BLaER1 (cell line): Measurements from ENCODE around the gene TWF1.
"Not testable (repeated sequence)": the region's sequence is repeated elsewhere in the genome, so short reads cannot be mapped to it uniquely, and the experiment has no call there.

Experiments used
- H3K27ac ChIP-seq: shearing (Covaris generic); formaldehyde crosslinking; 2 replicates; pipeline ENCODE4 v1.8.1; 2022
- H3K27me3 ChIP-seq: shearing (Covaris generic); formaldehyde crosslinking; 2 replicates; pipeline ENCODE4 v1.8.1; 2022
- H3K36me3 ChIP-seq: shearing (Covaris generic); formaldehyde crosslinking; 2 replicates; pipeline ENCODE4 v1.8.1; 2022
- H3K4me1 ChIP-seq: shearing (Covaris generic); formaldehyde crosslinking; 2 replicates; pipeline ENCODE4 v1.8.1; 2022
- H3K4me2 ChIP-seq: shearing (Covaris generic); formaldehyde crosslinking; 2 replicates; pipeline ENCODE4 v1.8.1; 2022
- H3K4me3 ChIP-seq: shearing (Covaris generic); formaldehyde crosslinking; 2 replicates; pipeline ENCODE4 v1.8.1; 2022
- H3K9ac ChIP-seq: shearing (Covaris generic); formaldehyde crosslinking; 2 replicates; pipeline ENCODE4 v1.8.1; 2022
- H3K9me3 ChIP-seq: shearing (Covaris generic); formaldehyde crosslinking; 2 replicates; pipeline ENCODE4 v1.8.1; 2022
- H4K20me1 ChIP-seq: shearing (Covaris generic); formaldehyde crosslinking; 2 replicates; pipeline ENCODE4 v1.8.1; 2022
- Cebpa-rat ChIP-seq: shearing (Covaris generic); IDR thresholded peaks from 2 replicates; pipeline ENCODE4 v1.8.1; 2022

TWF1 gene

DNA sequence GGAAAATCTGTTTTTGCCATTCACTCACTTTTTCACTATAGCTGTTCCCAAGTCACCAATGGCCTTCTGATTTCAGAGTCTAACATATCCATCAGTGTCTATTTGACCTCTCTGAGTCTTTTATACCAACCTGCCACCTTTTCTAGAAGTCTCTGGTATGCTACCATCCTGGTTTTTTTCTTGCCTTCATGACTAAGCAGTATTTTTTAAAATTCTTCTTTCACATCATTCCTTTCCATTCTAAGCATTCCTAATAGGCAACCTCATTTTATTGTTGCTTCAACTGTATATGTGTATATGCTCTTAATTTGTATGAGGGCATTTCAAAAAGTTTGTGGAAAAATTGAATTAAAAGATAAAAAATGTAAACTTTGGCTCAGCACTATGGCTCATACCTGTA is 42.3 kb downstream of the TWF1 start:
- peaks cover 21% of the 10 kb centered on the region for H3K36me3 ChIP-seq
- peaks cover 32% of the 10 kb centered on the region for H3K4me1 ChIP-seq
- H3K27ac ChIP-seq: no peak overlapping the region
- H4K20me1 ChIP-seq: peaks cover 16% of the 10 kb centered on the region
- H3K4me2 ChIP-seq: no peak overlapping the region
- H3K4me3 ChIP-seq: no peak overlapping the region
- no peaks in the 10 kb centered on the region for H3K9me3 ChIP-seq
- TF ChIP-seq Cebpa-rat: no peak
- H3K27me3 ChIP-seq: no peaks in the 10 kb centered on the region
- H3K9ac ChIP-seq: no peak overlapping the region

GRCh38 chr12:43762596-43762995 is 43.5 kb downstream of the TWF1 start:
- Histone ChIP-seq H3K36me3 (peaks cover 13% of the 10 kb centered on the region; the same call in 1 of the 2 replicates), H3K9me3 (no peaks in the 10 kb centered on the region), H3K4me2 (no peak overlapping the region), H3K27me3 (no peaks in the 10 kb centered on the region), H3K9ac (no peak overlapping the region), H3K4me1 (peaks cover 38% of the 10 kb centered on the region), H3K4me3 (no peak overlapping the region), H4K20me1 (peaks cover 16% of the 10 kb centered on the region), H3K27ac (no peak overlapping the region)
- no peak for TF ChIP-seq Cebpa-rat

- no peaks in the 10 kb centered on the region for H3K27me3 ChIP-seq
- peak overlapping the region; percentile 86 for H3K4me2 ChIP-seq
- H3K27ac ChIP-seq: no peak overlapping the region
- H3K9me3 ChIP-seq: no peaks in the 10 kb centered on the region
- no peak overlapping the region for H3K9ac ChIP-seq
- peaks cover 10% of the 10 kb centered on the region; the same call in 1 of the 2 replicates for H4K20me1 ChIP-seq
- peaks cover 13% of the 10 kb centered on the region; the same call in 1 of the 2 replicates for H3K36me3 ChIP-seq
- no peak overlapping the region for H3K4me3 ChIP-seq
- H3K4me1 ChIP-seq: peaks cover 43% of the 10 kb centered on the region
- no peak for TF ChIP-seq Cebpa-rat
Measured at GRCh38 chr12:43761500-43761899, 44.6 kb downstream of the TWF1 start.

- peaks cover 43% of the 10 kb centered on the region for H3K4me1 ChIP-seq
- no peaks in the 10 kb centered on the region for H3K9me3 ChIP-seq
- H3K27me3 ChIP-seq: no peaks in the 10 kb centered on the region
- no peak for TF ChIP-seq Cebpa-rat
- peaks cover 10% of the 10 kb centered on the region; the same call in 1 of the 2 replicates for H4K20me1 ChIP-seq
- H3K36me3 ChIP-seq: peaks cover 13% of the 10 kb centered on the region; the same call in 1 of the 2 replicates
- peak overlapping the region; percentile 86 for H3K9ac ChIP-seq
- H3K4me3 ChIP-seq: peak overlapping the region; percentile 83
- peak overlapping the region; percentile 86 for H3K4me2 ChIP-seq
- no peak overlapping the region for H3K27ac ChIP-seq
Measured at GRCh38 chr12:43760396-43760795, 45.7 kb downstream of the TWF1 start.

- H3K4me1 ChIP-seq: peaks cover 43% of the 10 kb centered on the region
- peaks cover 10% of the 10 kb centered on the region; the same call in 1 of the 2 replicates for H4K20me1 ChIP-seq
- no peaks in the 10 kb centered on the region for H3K9me3 ChIP-seq
- H3K4me2 ChIP-seq: peak within 1 kb of the TSS; percentile 86
- no peaks in the 10 kb centered on the region for H3K27me3 ChIP-seq
- peak within 1 kb of the TSS; percentile 83 for H3K4me3 ChIP-seq
- peak within 1 kb of the TSS; percentile 86 for H3K9ac ChIP-seq
- TF ChIP-seq Cebpa-rat: no peak
- H3K27ac ChIP-seq: peak within 1 kb of the TSS; percentile 81
- peaks cover 15% of the 10 kb centered on the region for H3K36me3 ChIP-seq
Measured at GRCh38 chr12:43758728-43759563, 47.2 kb downstream of the TWF1 start, which contains the start of the genes IRAK4 and PUS7L. IRAK4 (plus strand) TSS chr12:43758951; CDS start chr12:43768112, 9,161 bp downstream. PUS7L (minus strand) TSS chr12:43758790; CDS start chr12:43755245, 3,545 bp downstream.

DNA sequence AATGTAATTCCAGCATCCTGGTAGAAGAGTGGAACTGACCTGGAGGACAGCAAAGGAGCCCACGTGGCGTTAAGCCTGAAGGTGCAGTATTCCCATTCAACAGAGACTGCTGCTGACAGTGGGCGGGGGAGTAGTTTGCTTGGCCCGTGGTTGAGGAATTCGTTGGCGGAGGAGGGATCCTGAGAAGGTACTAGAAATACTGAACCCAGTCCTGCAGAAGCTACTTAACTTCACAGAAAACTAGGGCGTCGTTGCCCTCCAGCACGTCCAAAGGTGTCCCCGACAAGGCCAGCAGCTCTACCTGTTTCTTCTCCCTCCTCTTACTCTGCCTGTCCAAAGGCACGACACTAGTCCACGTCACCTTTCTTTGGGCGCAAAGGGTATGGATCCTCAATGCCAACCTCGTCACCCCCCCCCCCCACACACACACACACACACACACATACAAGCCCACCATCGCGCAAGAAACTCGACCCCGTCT is 47.8 kb downstream of the TWF1 start:
- H3K27me3 ChIP-seq: no peaks in the 10 kb centered on the region
- no peaks in the 10 kb centered on the region for H3K9me3 ChIP-seq
- peak overlapping the region; percentile 82 for H3K9ac ChIP-seq
- H3K4me3 ChIP-seq: peak overlapping the region; percentile 83
- peaks cover 43% of the 10 kb centered on the region for H3K4me1 ChIP-seq
- peaks cover 10% of the 10 kb centered on the region; the same call in 1 of the 2 replicates for H4K20me1 ChIP-seq
- peaks cover 15% of the 10 kb centered on the region; the same call in 1 of the 2 replicates for H3K36me3 ChIP-seq
- H3K4me2 ChIP-seq: peak overlapping the region; percentile 86
- H3K27ac ChIP-seq: peak overlapping the region; percentile 25
- no peak for TF ChIP-seq Cebpa-rat

DNA sequence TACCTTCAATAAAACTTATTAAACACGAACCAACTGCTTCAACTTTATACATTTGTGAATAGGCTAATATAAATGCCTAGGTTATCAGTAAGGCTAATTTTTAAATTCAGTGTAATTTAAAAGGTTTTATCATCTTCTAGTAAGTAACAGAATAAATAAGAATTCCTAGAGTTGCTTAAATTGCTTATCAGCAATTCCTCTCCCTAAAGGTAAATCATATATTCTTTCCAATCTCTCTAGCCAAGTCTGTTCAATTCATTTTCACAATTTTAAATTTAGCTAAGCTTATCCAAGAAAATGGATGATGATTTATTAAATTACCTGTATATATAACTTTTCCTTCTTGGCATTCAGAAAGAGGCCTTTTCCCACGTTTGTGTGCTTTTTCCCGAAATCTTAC is 52.1 kb downstream of the TWF1 start:
- H4K20me1 ChIP-seq: no peaks in the 10 kb centered on the region
- H3K4me3 ChIP-seq: no peak overlapping the region
- no peak overlapping the region for H3K4me2 ChIP-seq
- no peak for TF ChIP-seq Cebpa-rat
- peaks cover 7% of the 10 kb centered on the region for H3K9me3 ChIP-seq
- H3K4me1 ChIP-seq: peaks cover 16% of the 10 kb centered on the region
- H3K27ac ChIP-seq: no peak overlapping the region
- no peak overlapping the region for H3K9ac ChIP-seq
- peaks cover 32% of the 10 kb centered on the region for H3K36me3 ChIP-seq
- H3K27me3 ChIP-seq: no peaks in the 10 kb centered on the region

GRCh38 chr12:43751360-43751759 is 54.8 kb downstream of the TWF1 start:
- H3K4me2 ChIP-seq, H4K20me1 ChIP-seq, H3K9me3 ChIP-seq, H3K4me1 ChIP-seq, H3K27ac ChIP-seq, H3K4me3 ChIP-seq, H3K9ac ChIP-seq, H3K27me3 ChIP-seq: not testable (repeated sequence)
- peaks cover 42% of the 10 kb centered on the region for H3K36me3 ChIP-seq

DNA sequence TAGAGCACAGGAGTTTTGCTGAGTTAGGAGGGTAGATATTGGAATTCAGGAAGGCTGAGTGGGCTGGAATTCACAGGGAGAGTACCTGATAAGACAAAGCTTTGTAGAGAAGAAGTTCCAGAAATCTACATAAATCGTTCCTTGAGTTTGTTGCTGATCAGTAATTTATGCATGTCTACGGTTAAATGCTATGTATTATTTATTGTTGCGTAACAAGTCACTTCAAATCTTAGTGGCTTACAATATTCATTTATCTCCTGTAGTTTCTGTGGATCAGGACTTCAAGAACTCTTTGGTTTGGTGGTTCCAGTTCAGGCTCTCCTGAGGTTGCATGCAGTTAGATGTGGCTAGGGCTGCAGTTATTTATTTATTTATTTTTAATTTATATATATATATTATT is 55.3 kb downstream of the TWF1 start:
- Histone ChIP-seq H3K4me3 (no peak overlapping the region), H3K9me3 (peaks cover 7% of the 10 kb centered on the region), H4K20me1 (no peaks in the 10 kb centered on the region), H3K9ac (no peak overlapping the region), H3K27ac (no peak overlapping the region), H3K4me2 (no peak overlapping the region), H3K4me1 (0 out of 2 replicates have a peak, but pooled peaks cover 4% of the 10 kb centered on the region), H3K36me3 (peaks cover 42% of the 10 kb centered on the region), H3K27me3 (no peaks in the 10 kb centered on the region)
- TF ChIP-seq Cebpa-rat: peak; percentile 61; the same call in 1 of the 2 replicates

- Histone ChIP-seq H3K36me3 (peaks cover 50% of the 10 kb centered on the region), H3K4me3 (no peak overlapping the region), H3K27ac (no peak overlapping the region), H3K9ac (no peak overlapping the region), H4K20me1 (no peaks in the 10 kb centered on the region), H3K27me3 (no peaks in the 10 kb centered on the region), H3K4me2 (no peak overlapping the region), H3K4me1 (0 out of 2 replicates have a peak, but pooled peaks cover 4% of the 10 kb centered on the region), H3K9me3 (peaks cover 7% of the 10 kb centered on the region)
- TF ChIP-seq Cebpa-rat: no peak
Measured at GRCh38 chr12:43749016-43749415, 57.1 kb downstream of the TWF1 start.
